ENCODE results near the gene ACTR3C. TPM values are rescaled to one million over a fixed set of nuclear protein-coding genes. Genes with fewer than 3 reads are reported as not detected.

ACTR3C gene
- total RNA-seq, 1 donor from 2014 or later = 20.1 TPM

DNA sequence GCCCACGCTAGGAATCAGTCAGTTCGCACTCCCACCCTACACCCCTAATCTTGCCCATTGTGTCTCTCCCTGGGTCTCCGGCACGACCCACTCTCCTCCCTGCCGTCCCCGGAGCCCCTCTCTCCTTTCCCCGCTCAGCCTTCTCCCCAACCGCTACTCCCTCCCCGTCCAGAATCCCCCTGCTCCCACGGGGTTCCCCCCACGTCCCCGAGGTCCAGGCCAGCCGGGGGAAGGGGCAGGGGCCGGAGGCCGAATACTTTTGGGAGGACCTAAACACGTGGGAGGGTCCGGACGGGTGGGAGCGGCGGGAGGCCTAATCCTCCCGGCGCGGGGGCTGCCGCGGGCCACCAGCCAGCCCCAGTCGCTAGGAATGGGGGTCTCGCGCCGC is 17.5 kb upstream of the ACTR3C start:
- peaks cover 7% of the 10 kb centered on the region for H3K4me1 ChIP-seq
- H3K36me3 ChIP-seq = peaks cover 4% of the 10 kb centered on the region
- intact Hi-C loops (cut with DNase I) = no loop called here
- peak overlapping the region; percentile 85 for H3K27ac ChIP-seq
- peak overlapping the region; percentile 58 for H3K4me3 ChIP-seq
- TF ChIP-seq, protein P1, sequence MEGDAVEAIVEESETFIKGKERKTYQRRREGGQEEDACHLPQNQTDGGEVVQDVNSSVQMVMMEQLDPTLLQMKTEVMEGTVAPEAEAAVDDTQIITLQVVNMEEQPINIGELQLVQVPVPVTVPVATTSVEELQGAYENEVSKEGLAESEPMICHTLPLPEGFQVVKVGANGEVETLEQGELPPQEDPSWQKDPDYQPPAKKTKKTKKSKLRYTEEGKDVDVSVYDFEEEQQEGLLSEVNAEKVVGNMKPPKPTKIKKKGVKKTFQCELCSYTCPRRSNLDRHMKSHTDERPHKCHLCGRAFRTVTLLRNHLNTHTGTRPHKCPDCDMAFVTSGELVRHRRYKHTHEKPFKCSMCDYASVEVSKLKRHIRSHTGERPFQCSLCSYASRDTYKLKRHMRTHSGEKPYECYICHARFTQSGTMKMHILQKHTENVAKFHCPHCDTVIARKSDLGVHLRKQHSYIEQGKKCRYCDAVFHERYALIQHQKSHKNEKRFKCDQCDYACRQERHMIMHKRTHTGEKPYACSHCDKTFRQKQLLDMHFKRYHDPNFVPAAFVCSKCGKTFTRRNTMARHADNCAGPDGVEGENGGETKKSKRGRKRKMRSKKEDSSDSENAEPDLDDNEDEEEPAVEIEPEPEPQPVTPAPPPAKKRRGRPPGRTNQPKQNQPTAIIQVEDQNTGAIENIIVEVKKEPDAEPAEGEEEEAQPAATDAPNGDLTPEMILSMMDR (IDR thresholded peaks at IDR 0.05) = no peak
- no peaks in the 10 kb centered on the region for H3K9me3 ChIP-seq
- ATAC-seq (no peak), DNase-seq (peak; percentile 63)
- H3K27me3 ChIP-seq = peaks cover 18% of the 10 kb centered on the region

DNA sequence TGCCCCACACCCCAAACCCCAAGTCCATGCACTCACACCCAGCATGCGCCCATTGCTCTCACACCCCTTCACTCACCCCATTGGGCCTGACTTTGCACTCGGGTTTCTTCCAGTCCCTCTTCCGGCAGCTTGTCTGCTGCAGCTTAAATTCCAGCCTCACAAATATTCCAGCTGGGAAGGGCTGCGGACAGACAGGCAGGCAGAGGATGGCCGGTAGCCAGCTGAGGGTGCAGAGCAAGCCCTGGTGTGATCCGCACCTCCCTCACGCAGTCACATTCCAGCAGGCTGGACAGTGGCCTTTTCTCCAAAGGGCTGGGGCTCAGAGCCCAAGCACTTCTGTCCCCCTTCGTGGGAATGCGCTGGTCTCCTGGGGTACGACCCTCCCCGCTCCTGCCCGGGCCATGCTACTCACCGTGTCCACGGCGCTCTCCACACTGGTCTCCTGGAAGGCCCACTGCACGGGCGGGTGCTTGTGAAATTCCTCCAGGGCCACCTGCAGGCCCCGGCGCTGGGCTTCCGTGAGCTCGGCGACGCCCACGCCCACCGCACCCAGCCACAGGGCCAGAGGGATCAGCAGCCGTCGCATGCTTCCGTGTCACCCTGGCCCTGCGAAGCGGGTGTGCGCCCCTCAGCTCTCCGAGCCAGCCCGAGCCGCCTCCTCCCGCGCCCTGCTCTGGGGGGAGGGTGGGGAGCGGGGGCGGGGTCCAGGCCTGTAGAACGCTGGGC is 16.8 kb upstream of the ACTR3C start:
- Histone ChIP-seq H3K27ac (peak overlapping the region; percentile 85), H3K4me3 (peak overlapping the region; percentile 58), H3K36me3 (peaks cover 4% of the 10 kb centered on the region), H3K27me3 (peaks cover 18% of the 10 kb centered on the region), H3K9me3 (no peaks in the 10 kb centered on the region), H3K4me1 (peaks cover 7% of the 10 kb centered on the region)
- TF ChIP-seq, protein P1 (IDR thresholded peaks at IDR 0.05) = no peak
- DNase-seq = no peak
- peak; percentile 59 for ATAC-seq
- intact Hi-C loops (cut with DNase I) = no loop called here

DNA sequence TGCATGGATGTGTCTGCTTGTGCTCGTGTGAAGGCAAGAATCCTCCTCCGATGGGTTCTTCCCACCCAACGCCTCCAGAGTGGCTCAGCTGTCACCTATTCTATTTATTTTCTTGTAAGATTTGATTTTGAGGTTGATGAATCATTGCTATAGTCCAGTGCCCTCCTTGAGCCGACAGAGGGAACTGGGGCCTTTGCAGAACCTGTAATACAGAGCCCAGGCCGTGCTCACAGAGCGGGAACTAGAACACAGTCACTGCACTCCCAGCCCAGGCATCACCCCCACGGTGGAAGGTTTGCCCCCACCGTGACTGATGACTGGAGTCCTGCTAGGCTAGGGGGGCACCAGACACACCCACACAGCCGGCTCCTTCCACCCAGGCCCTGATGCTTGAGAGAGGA is 16.1 kb upstream of the ACTR3C start:
- no peaks in the 10 kb centered on the region for H3K9me3 ChIP-seq
- H3K27me3 ChIP-seq = peaks cover 18% of the 10 kb centered on the region
- peak overlapping the region; percentile 6 for H3K27ac ChIP-seq
- DNase-seq (no peak), ATAC-seq (no peak)
- H3K4me1 ChIP-seq = peaks cover 7% of the 10 kb centered on the region
- peak overlapping the region; percentile 58 for H3K4me3 ChIP-seq
- intact Hi-C loops (cut with DNase I) = no loop called here
- H3K36me3 ChIP-seq = peaks cover 4% of the 10 kb centered on the region
- TF ChIP-seq, protein P1 (IDR thresholded peaks at IDR 0.05) = no peak

DNA sequence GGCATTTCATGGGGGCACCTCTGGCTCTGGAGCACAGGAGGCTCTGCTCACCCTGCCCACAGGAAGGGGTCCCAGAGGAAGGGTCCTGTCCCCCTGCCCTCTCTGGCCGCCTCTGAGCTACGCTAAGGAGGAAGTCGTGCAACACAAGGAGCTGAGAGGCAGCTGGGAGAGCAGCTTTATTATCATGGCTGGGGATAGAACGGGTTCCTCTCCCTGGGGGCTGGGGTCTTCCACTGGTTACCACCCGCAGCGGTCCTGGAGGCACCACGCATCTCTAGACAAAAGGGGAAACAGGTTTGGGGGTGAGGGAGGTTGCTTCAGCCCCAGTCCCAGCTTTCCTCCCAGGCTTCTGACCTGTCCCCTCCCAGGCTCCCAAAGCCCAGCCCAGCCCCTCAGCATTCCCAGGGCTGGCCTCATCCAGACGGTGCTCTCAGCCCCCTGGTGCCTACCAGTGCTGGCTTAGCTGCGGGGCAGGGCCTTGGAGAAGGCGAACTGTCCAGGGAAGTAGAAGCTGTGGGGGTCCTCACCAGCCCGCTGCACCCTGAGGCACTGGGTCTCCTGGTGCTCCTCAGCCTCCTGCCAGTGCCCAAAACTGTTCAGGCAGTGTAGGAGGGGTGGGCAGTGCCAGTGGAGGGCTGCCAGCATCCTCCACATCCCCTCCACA is 15.0 kb upstream of the ACTR3C start:
- Histone ChIP-seq H3K4me1 (peaks cover 7% of the 10 kb centered on the region), H3K27ac (no peak overlapping the region), H3K27me3 (peaks cover 18% of the 10 kb centered on the region)

DNA sequence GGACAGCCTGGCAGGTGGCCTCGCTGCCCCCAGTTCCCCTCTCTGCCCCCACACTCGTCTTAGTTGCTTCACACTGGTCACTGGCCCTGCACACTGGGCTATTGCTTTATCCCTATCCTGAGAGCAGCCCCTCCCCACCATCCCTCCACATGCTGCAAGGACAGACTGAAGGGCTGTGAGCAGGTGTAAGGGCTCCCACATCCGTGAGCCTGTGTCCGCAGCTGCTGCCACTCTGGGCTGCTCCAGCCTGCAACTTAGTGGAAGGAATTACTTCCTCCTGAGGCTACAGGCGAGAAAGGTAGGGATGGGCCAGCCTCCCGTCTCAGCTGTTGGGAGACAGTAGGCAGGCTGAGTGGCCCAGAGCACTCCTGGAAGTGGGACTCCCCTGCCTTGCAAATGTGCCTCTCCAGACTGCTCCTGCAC is 14.3 kb upstream of the ACTR3C start:
- no peak overlapping the region for H3K4me3 ChIP-seq
- TF ChIP-seq, protein P1 (IDR thresholded peaks at IDR 0.05) = no peak
- ATAC-seq = no peak
- H3K9me3 ChIP-seq = no peaks in the 10 kb centered on the region
- H3K27me3 ChIP-seq = peaks cover 18% of the 10 kb centered on the region
- peaks cover 7% of the 10 kb centered on the region for H3K4me1 ChIP-seq
- intact Hi-C loops (cut with DNase I) = no loop called here
- DNase-seq = peak; percentile 56
- H3K36me3 ChIP-seq = peaks cover 4% of the 10 kb centered on the region
- H3K27ac ChIP-seq = no peak overlapping the region

More for the DNA sequence above, 15.0 kb upstream of the ACTR3C start:
- Histone ChIP-seq H3K9me3 (no peaks in the 10 kb centered on the region), H3K36me3 (peaks cover 4% of the 10 kb centered on the region), H3K4me3 (peak overlapping the region; percentile 58)
- no peak for DNase-seq
- ATAC-seq = no peak
- TF ChIP-seq, protein P1 (IDR thresholded peaks at IDR 0.05) = no peak
- intact Hi-C loops (cut with DNase I) = no loop called here
